Measurements from ENCODE around the gene ETV3.

DNA sequence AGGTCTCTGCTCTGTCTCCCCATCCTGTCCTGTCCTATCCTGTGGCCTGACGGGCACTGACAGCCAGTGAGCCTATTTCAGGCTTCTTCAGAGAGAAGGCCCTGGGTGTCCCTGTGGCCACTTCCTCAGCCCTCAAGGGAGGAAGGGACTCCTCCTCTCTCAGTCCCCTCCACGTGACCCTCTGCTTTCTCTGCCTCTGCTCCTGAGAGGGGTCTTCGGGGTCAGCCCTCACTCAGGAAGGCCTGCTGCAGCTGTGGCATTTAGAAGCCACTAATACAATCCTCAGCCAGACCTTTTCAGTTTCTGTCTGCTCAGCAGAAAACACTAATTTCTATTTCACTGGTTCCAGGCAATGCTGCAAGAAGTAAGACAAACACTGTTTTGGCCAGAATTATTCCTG, 43.6 kb upstream of the ETV3 start:
- TF ChIP-seq POLR2AphosphoS5 (IDR thresholded peaks at IDR 0.05) = no peak
- no peak for TF ChIP-seq CTCF (IDR thresholded peaks at IDR 0.05)
- TF ChIP-seq POLR2A (IDR thresholded peaks at IDR 0.05) = no peak
- TF ChIP-seq EP300 (IDR thresholded peaks at IDR 0.05) = no peak

Measured in stomach (tissue), 4 donors.